Mesendoderm (in vitro differentiated cells): ENCODE measurements around the gene DDX4.
A peak's percentile ranks its signal among the peaks of the same experiment; 100 is the strongest.

ENCODE experiments used
- DNase-seq: peaks from one replicate; pipeline ENCODE4 v3.0.0; 2013
- H2AK5ac ChIP-seq: 2 replicates; pipeline ENCODE4 v1.6.1; 2013; ENCODE audit warnings: low read length, inconsistent platforms
- H2BK120ac ChIP-seq: 2 replicates; pipeline ENCODE4 v1.6.1; 2013; ENCODE audit warnings: low read depth, mild to moderate bottlenecking, low read length, moderate library complexity, mixed read lengths
- H2BK15ac ChIP-seq: replicated peaks from 2 replicates; pipeline ENCODE4 v1.6.1; 2013; ENCODE audit warnings: low read depth, mild to moderate bottlenecking, moderate library complexity
- H2BK5ac ChIP-seq: 2 replicates; pipeline ENCODE4 v1.6.1; 2013; ENCODE audit warnings: low read length, inconsistent platforms
- H3K18ac ChIP-seq: 2 replicates; pipeline ENCODE4 v1.6.1; 2013; ENCODE audit warnings: mild to moderate bottlenecking, low read length, mixed read lengths
- H3K23ac ChIP-seq: one replicate; pipeline ENCODE4 v1.6.1; 2013; ENCODE audit warnings: low read length
- H3K27ac ChIP-seq: 2 replicates; pipeline ENCODE4 v1.5.1; 2013; ENCODE audit warnings: low read depth, mild to moderate bottlenecking, inconsistent platforms, low read length, moderate library complexity
- H3K27me3 ChIP-seq: 2 replicates; pipeline ENCODE4 v1.6.1; 2013; ENCODE audit warnings: low read length, control low read depth, mild to moderate bottlenecking, inconsistent platforms; ENCODE audit not compliant: insufficient read depth, poor library complexity
- H3K36me3 ChIP-seq: 2 replicates; pipeline ENCODE4 v1.6.1; 2013; ENCODE audit warnings: low read length, inconsistent platforms; ENCODE audit not compliant: control insufficient read depth, insufficient read depth
- H3K4ac ChIP-seq: one replicate; pipeline ENCODE4 v1.6.1; 2013; ENCODE audit warnings: low read depth, mild to moderate bottlenecking, low read length, moderate library complexity
- H3K4me1 ChIP-seq: 2 replicates; pipeline ENCODE4 v1.6.1; 2013; ENCODE audit warnings: low read depth, low read length, inconsistent platforms; ENCODE audit not compliant: control insufficient read depth
- H3K4me2 ChIP-seq: 2 replicates; pipeline ENCODE4 v1.6.1; 2013; ENCODE audit warnings: low read length
- H3K4me3 ChIP-seq: 2 replicates; pipeline ENCODE4 v1.5.1; 2013; ENCODE audit warnings: mild to moderate bottlenecking, low read length
- H3K56ac ChIP-seq: one replicate; pipeline ENCODE4 v1.6.1; 2013; ENCODE audit warnings: low read length
- H3K79me1 ChIP-seq: 2 replicates; pipeline ENCODE4 v1.6.1; 2013; ENCODE audit warnings: low read length, inconsistent platforms
- H3K79me2 ChIP-seq: 2 replicates; pipeline ENCODE4 v1.6.1; 2013; ENCODE audit warnings: mild to moderate bottlenecking, low read length; ENCODE audit not compliant: control insufficient read depth, insufficient read depth
- H3K9ac ChIP-seq: 2 replicates; pipeline ENCODE4 v1.6.1; 2013; ENCODE audit warnings: low read length, inconsistent platforms
- H4K5ac ChIP-seq: one replicate; pipeline ENCODE4 v1.6.1; 2013; ENCODE audit warnings: low read length
- H4K8ac ChIP-seq: one replicate; pipeline ENCODE4 v1.6.1; 2013; ENCODE audit warnings: low read depth, mild to moderate bottlenecking, control low read depth, low read length, moderate library complexity
- WGBS: extraction: QIAGEN DNeasy Blood & Tissue Kit; methylation state at CpG from one replicate; pipeline ENCODE4 v1.1.7; 2013; ENCODE audit warnings: low lambda C conversion rate, missing lambda C conversion rate; ENCODE audit not compliant: insufficient coverage; ENCODE audit errors: extremely low coverage; 5-methylcytosine and 5-hydroxymethylcytosine counted together

Gene DDX4

DNA sequence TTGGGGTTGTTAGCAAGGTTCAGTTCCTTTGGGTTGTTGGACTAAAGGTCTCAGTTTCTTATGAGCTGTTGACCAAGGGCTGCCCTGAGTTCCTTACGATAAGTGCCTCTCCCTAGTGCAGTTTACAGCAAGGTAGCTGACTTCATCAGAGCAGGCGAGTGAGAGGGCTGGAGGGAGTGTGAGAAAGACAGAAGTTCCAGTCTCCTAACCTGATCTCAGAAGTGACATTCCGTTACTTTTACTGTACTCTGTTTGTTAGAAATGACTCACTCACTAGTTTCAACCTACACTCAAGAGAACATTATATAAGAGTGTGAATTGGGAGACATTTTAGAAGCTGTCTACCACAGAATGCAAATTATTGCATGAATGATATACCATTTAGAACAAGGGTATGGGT lies 92.1 kb downstream of the DDX4 start:
- Histone ChIP-seq H2BK15ac (no peak overlapping the region), H2AK5ac (no peak overlapping the region), H3K79me2 (no peaks in the 10 kb centered on the region), H3K36me3 (no peaks in the 10 kb centered on the region), H3K4ac (no peak overlapping the region), H3K27ac (no peak overlapping the region), H3K79me1 (no peaks in the 10 kb centered on the region), H3K4me1 (no peaks in the 10 kb centered on the region), H3K4me2 (no peak overlapping the region), H3K18ac (no peak overlapping the region), H3K27me3 (no peaks in the 10 kb centered on the region), H3K23ac (no peak overlapping the region), H3K56ac (no peak overlapping the region), H2BK120ac (no peak overlapping the region), H4K5ac (no peak overlapping the region), H4K8ac (no peak overlapping the region), H3K4me3 (no peak overlapping the region), H3K9ac (no peak overlapping the region), H2BK5ac (no peak overlapping the region)
- no peak for DNase-seq
- WGBS = no CpG with 5 or more reads among the region's 3 CpGs

DNA sequence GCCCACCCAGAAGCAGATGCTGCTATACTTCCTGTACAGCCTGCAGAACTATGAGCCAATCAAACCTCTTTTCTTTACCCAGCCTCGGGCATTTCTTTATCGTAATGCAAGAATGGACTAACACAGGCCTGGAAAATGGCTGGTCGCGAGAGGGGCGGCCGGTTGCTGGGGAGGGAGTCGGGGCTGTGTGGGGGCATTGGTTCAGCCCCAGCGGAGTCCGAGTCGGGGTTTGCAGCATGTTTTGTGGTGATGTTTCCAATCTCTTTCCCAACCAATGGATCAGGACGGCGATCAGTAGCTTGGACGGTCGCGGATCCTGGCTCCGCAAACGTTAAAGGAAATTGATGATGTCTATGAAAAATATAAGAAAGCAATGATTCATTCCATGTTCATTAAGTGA lies 94.6 kb downstream of the DDX4 start:
- H3K27ac ChIP-seq = no peak overlapping the region
- H3K4me3 ChIP-seq = no peak overlapping the region
- no peak overlapping the region for H3K4me2 ChIP-seq
- no peak overlapping the region for H2BK15ac ChIP-seq
- H3K23ac ChIP-seq = no peak overlapping the region
- no CpG with 5 or more reads among the region's 17 CpGs for WGBS
- no peak overlapping the region for H4K8ac ChIP-seq
- H3K4me1 ChIP-seq = no peaks in the 10 kb centered on the region
- no peaks in the 10 kb centered on the region for H3K36me3 ChIP-seq
- H3K27me3 ChIP-seq = no peaks in the 10 kb centered on the region
- no peak overlapping the region for H4K5ac ChIP-seq
- no peak overlapping the region for H2BK5ac ChIP-seq
- H2BK120ac ChIP-seq = no peak overlapping the region
- H3K79me2 ChIP-seq = no peaks in the 10 kb centered on the region
- H3K79me1 ChIP-seq = no peaks in the 10 kb centered on the region
- H3K56ac ChIP-seq = no peak overlapping the region
- no peak overlapping the region for H3K4ac ChIP-seq
- no peak for DNase-seq
- H2AK5ac ChIP-seq = no peak overlapping the region
- H3K9ac ChIP-seq = no peak overlapping the region
- H3K18ac ChIP-seq = no peak overlapping the region

GRCh38 chr5:55836191-55836590 lies 98.3 kb downstream of the DDX4 start:
- no peaks in the 10 kb centered on the region for H3K79me2 ChIP-seq
- H3K4me1 ChIP-seq = no peaks in the 10 kb centered on the region
- no peak overlapping the region for H4K5ac ChIP-seq
- no peaks in the 10 kb centered on the region for H3K36me3 ChIP-seq
- no peak overlapping the region for H4K8ac ChIP-seq
- no peaks in the 10 kb centered on the region for H3K27me3 ChIP-seq
- no peak for DNase-seq
- H3K56ac ChIP-seq = no peak overlapping the region
- no peak overlapping the region for H3K4me3 ChIP-seq
- H3K27ac ChIP-seq = no peak overlapping the region
- no peak overlapping the region for H2BK15ac ChIP-seq
- H3K9ac ChIP-seq = no peak overlapping the region
- no peak overlapping the region for H2BK5ac ChIP-seq
- H2BK120ac ChIP-seq = no peak overlapping the region
- no peak overlapping the region for H3K4ac ChIP-seq
- no peak overlapping the region for H3K18ac ChIP-seq
- no peaks in the 10 kb centered on the region for H3K79me1 ChIP-seq
- no peak overlapping the region for H3K23ac ChIP-seq
- no CpG with 5 or more reads among the region's 1 CpG for WGBS
- H2AK5ac ChIP-seq = no peak overlapping the region
- H3K4me2 ChIP-seq = no peak overlapping the region

DNA sequence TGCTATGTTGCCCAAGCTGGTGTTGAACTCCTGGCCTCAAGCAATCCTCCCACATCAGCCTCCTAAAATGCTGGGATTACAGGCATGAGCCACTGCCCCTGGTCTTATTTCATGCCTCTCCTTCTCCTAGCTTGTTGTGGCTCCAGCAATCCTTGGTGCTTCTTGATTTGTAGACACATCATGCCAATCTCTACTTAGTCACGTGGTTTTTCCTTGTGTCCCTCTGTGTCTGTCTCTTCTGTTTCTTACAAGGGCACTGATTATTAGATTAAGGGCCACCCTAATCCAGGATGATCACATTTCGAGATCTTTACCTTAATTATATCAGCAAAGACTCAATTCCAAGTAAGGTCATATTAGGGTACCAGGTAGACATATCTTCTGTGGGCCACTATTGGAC lies 104.1 kb downstream of the DDX4 start:
- Histone ChIP-seq H3K56ac (no peak overlapping the region), H3K4ac (no peak overlapping the region), H3K27ac (no peak overlapping the region), H3K23ac (no peak overlapping the region), H3K79me1 (no peaks in the 10 kb centered on the region), H4K5ac (no peak overlapping the region), H3K4me3 (no peak overlapping the region), H3K36me3 (no peaks in the 10 kb centered on the region), H4K8ac (no peak overlapping the region), H3K27me3 (no peaks in the 10 kb centered on the region), H3K4me1 (no peaks in the 10 kb centered on the region), H2BK15ac (no peak overlapping the region), H3K4me2 (no peak overlapping the region), H3K18ac (no peak overlapping the region), H3K9ac (no peak overlapping the region), H2AK5ac (no peak overlapping the region), H3K79me2 (no peaks in the 10 kb centered on the region), H2BK5ac (no peak overlapping the region), H2BK120ac (no peak overlapping the region)
- no peak for DNase-seq
- WGBS = no CpG with 5 or more reads among the region's 2 CpGs

DNA sequence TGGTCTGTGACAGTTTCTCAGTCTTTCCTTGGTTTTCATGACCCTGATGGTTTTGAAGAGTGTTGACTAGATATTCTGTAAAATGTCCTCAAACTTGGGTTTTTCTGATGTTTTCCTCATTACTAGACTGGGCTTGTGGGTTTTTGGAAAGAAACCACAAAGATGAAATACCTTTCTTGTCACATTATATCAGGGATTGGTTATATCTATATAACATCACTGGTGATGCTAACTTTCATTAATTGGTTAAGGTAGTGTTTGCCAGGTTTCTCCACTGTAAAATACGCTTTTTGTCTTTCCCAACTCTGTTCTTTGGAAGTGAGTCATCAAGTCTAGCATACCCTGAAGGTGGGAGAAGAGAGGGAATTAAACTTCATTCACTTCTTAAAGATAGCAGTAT lies 110.0 kb downstream of the DDX4 start:
- Histone ChIP-seq H3K4me1 (no peaks in the 10 kb centered on the region), H2BK15ac (no peak overlapping the region), H3K56ac (no peak overlapping the region), H3K27me3 (no peaks in the 10 kb centered on the region), H3K4me2 (no peak overlapping the region), H3K79me1 (no peaks in the 10 kb centered on the region), H4K5ac (no peak overlapping the region), H2BK5ac (no peak overlapping the region), H3K79me2 (no peaks in the 10 kb centered on the region), H3K23ac (no peak overlapping the region), H3K4me3 (no peak overlapping the region), H4K8ac (no peak overlapping the region), H3K27ac (no peak overlapping the region), H2AK5ac (no peak overlapping the region), H3K18ac (no peak overlapping the region), H2BK120ac (no peak overlapping the region), H3K4ac (no peak overlapping the region), H3K36me3 (no peaks in the 10 kb centered on the region), H3K9ac (no peak overlapping the region)
- no CpG with 5 or more reads among the region's 1 CpG for WGBS
- peak; percentile 7 for DNase-seq

DNA sequence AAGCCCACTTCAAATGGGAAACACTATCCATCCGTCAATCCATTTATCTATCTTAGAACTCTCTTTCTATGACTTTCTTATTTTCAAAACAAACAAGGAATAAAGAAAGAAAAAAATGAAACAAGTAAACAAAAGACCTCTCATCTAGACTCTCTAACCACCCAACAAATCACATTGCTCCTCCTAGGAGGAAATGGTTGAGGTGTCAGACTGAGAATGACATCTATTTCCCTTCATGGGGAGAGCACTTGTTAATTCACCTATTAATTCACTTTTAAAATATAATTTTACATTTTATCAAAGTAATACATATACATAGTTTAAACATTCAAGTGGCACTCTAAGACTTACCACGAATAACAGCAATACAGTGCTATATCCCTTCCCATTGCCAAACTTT lies 110.9 kb downstream of the DDX4 start:
- no peak overlapping the region for H3K4me2 ChIP-seq
- H3K4me1 ChIP-seq = no peaks in the 10 kb centered on the region
- H3K23ac ChIP-seq = no peak overlapping the region
- H3K36me3 ChIP-seq = no peaks in the 10 kb centered on the region
- no peaks in the 10 kb centered on the region for H3K79me1 ChIP-seq
- no CpG with 5 or more reads among the region's 2 CpGs for WGBS
- no peak overlapping the region for H3K4ac ChIP-seq
- H2BK120ac ChIP-seq = no peak overlapping the region
- H4K5ac ChIP-seq = no peak overlapping the region
- no peak overlapping the region for H2BK15ac ChIP-seq
- no peak overlapping the region for H2AK5ac ChIP-seq
- H3K56ac ChIP-seq = no peak overlapping the region
- no peak overlapping the region for H3K18ac ChIP-seq
- no peak overlapping the region for H3K4me3 ChIP-seq
- no peaks in the 10 kb centered on the region for H3K27me3 ChIP-seq
- peak; percentile 4 for DNase-seq
- no peak overlapping the region for H3K27ac ChIP-seq
- H3K79me2 ChIP-seq = no peaks in the 10 kb centered on the region
- H3K9ac ChIP-seq = no peak overlapping the region
- H4K8ac ChIP-seq = no peak overlapping the region
- no peak overlapping the region for H2BK5ac ChIP-seq
